Neural cell (in vitro differentiated cells): ENCODE measurements around the gene IL17RD. TPM values are rescaled to one million over a fixed set of nuclear protein-coding genes. Genes with fewer than 3 reads are reported as not detected.

Experiments used
- H2AFZ ChIP-seq: fragments of 200-600, 300-800 bp; sonication (generic), shearing (Covaris generic); 2 replicates; pipeline ENCODE4 v1.6.0; 2014; ENCODE audit warnings: low read depth, mild to moderate bottlenecking, antibody characterized with exemption, low read length, moderate library complexity
- H3F3A ChIP-seq: fragments of 200-600 bp; shearing (Covaris generic); 2 replicates; pipeline ENCODE4 v1.6.1; 2016; ENCODE audit warnings: mild to moderate bottlenecking, moderate library complexity, mixed read lengths, antibody characterized with exemption, low read length; ENCODE audit not compliant: insufficient read depth, poor library complexity, severe bottlenecking
- H3K27ac ChIP-seq: fragments of 200-600, 300-800 bp; sonication (generic), shearing (Covaris generic); 2 replicates; pipeline ENCODE4 v1.5.1; 2014; ENCODE audit warnings: mild to moderate bottlenecking, low read length, moderate library complexity
- H3K27me3 ChIP-seq: fragments of 300-800, 200-600 bp; sonication (generic), shearing (Covaris generic); 2 replicates; pipeline ENCODE4 v1.6.0; 2014; ENCODE audit warnings: mild to moderate bottlenecking, low read depth, low read length, moderate library complexity; ENCODE audit not compliant: insufficient read depth
- H3K36me3 ChIP-seq: fragments of 300-800, 200-600 bp; sonication (generic), shearing (Covaris generic); 2 replicates; pipeline ENCODE4 v1.5.1; 2014; ENCODE audit warnings: mild to moderate bottlenecking, antibody characterized with exemption, low read length, moderate library complexity; ENCODE audit not compliant: insufficient read depth
- H3K4me2 ChIP-seq: fragments of 300-800, 200-600 bp; sonication (generic), shearing (Covaris generic); 2 replicates; pipeline ENCODE4 v1.6.0; 2014; ENCODE audit warnings: mild to moderate bottlenecking, low read length
- H3K4me3 ChIP-seq: fragments of 300-800, 200-600 bp; sonication (generic), shearing (Covaris generic); 2 replicates; pipeline ENCODE4 v1.5.1; 2014; ENCODE audit warnings: mild to moderate bottlenecking, low read length, moderate library complexity
- H3K79me2 ChIP-seq: fragments of 200-600 bp; shearing (Covaris generic); replicated peaks from 2 replicates; pipeline ENCODE4 v1.6.0; 2014; ENCODE audit warnings: mild to moderate bottlenecking, low read length, moderate library complexity; ENCODE audit not compliant: insufficient read depth
- H3K9ac ChIP-seq: fragments of 300-800, 200-600 bp; sonication (generic), shearing (Covaris generic); 2 replicates; pipeline ENCODE4 v1.6.1; 2016; ENCODE audit warnings: mild to moderate bottlenecking, low read length, mixed read lengths
- H3K9me2 ChIP-seq: fragments of 200-600 bp; shearing (Covaris generic); 2 replicates; pipeline ENCODE4 v1.6.1; 2016; ENCODE audit warnings: mild to moderate bottlenecking, low read length, mixed read lengths; ENCODE audit not compliant: insufficient read depth
- H3K9me3 ChIP-seq: fragments of 200-600, 300-800 bp; sonication (generic), shearing (Covaris generic); 2 replicates; pipeline ENCODE4 v1.6.1; 2016; ENCODE audit warnings: mild to moderate bottlenecking, mixed run types, low read length, moderate library complexity, mixed read lengths
- H4K20me1 ChIP-seq: fragments of 200-600 bp; shearing (Covaris generic); 2 replicates; pipeline ENCODE4 v1.6.1; 2016; ENCODE audit warnings: mild to moderate bottlenecking, mixed run types; ENCODE audit not compliant: insufficient read depth
- EP300 ChIP-seq: fragments of 450-650 bp; conservative IDR thresholded peaks from 2 replicates; pipeline ENCODE4 v1.6.1; 2014; ENCODE audit warnings: antibody characterized with exemption, mild to moderate bottlenecking, moderate library complexity; ENCODE audit not compliant: poor library complexity, severe bottlenecking
- EZH2 ChIP-seq: fragments of 200-600, 300-800 bp; shearing (Covaris generic), sonication (generic); IDR thresholded peaks from 2 replicates; pipeline ENCODE4 v1.6.1; 2014; ENCODE audit warnings: antibody characterized with exemption, low read length, borderline replicate concordance, mild to moderate bottlenecking; ENCODE audit not compliant: insufficient read depth, poor library complexity, severe bottlenecking
- MXI1 ChIP-seq: fragments of 450-650 bp; conservative IDR thresholded peaks from 2 replicates; pipeline ENCODE4 v1.6.1; 2014; ENCODE audit warnings: antibody characterized with exemption, mild to moderate bottlenecking; ENCODE audit not compliant: poor library complexity, severe bottlenecking
- POLR2AphosphoS5 ChIP-seq: IDR thresholded peaks from 2 replicates; pipeline ENCODE4 v1.6.1; 2012
- RAD21 ChIP-seq: fragments of 450-650 bp; conservative IDR thresholded peaks from 2 replicates; pipeline ENCODE4 v1.6.1; 2014; ENCODE audit warnings: antibody characterized with exemption, mild to moderate bottlenecking, moderate library complexity
- SMC3 ChIP-seq: fragments of 450-650 bp; conservative IDR thresholded peaks from 2 replicates; pipeline ENCODE4 v1.6.1; 2014; ENCODE audit warnings: antibody characterized with exemption, mild to moderate bottlenecking, moderate library complexity; ENCODE audit not compliant: poor library complexity
- TAF1 ChIP-seq: IDR thresholded peaks from 2 replicates; pipeline ENCODE4 v1.6.1; 2012; ENCODE audit warnings: low read depth
- polyA plus RNA-seq: library from polyadenylated mRNA; depleted of rRNA; stranded (reverse); fragments of >200 nt; gene quantifications from 2 replicates; pipeline ENCODE4 v1.2.3, GENCODE V29; 2014
- TF ChIP-seq, protein P1 (sequence below): IDR thresholded peaks from 2 replicates; pipeline ENCODE4 v1.6.1; 2012; ENCODE audit warnings: borderline replicate concordance
- TF ChIP-seq, protein P2 (sequence below): fragments of 450-650 bp; IDR thresholded peaks from 2 replicates; pipeline ENCODE4 v1.5.1; 2014; ENCODE audit warnings: antibody characterized with exemption, mild to moderate bottlenecking, moderate library complexity; ENCODE audit not compliant: poor library complexity, severe bottlenecking

Gene IL17RD
- polyA plus RNA-seq, 1 donor from 2014 or later = 14.8 TPM

- no peak overlapping the region for H3K9ac ChIP-seq
- H3K27ac ChIP-seq = no peak overlapping the region
- TF ChIP-seq TAF1 (no peak), MXI1 (no peak), EZH2 (no peak), RAD21 (no peak), SMC3 (no peak), EP300 (no peak), POLR2AphosphoS5 (no peak)
- TF ChIP-seq, protein P1, sequence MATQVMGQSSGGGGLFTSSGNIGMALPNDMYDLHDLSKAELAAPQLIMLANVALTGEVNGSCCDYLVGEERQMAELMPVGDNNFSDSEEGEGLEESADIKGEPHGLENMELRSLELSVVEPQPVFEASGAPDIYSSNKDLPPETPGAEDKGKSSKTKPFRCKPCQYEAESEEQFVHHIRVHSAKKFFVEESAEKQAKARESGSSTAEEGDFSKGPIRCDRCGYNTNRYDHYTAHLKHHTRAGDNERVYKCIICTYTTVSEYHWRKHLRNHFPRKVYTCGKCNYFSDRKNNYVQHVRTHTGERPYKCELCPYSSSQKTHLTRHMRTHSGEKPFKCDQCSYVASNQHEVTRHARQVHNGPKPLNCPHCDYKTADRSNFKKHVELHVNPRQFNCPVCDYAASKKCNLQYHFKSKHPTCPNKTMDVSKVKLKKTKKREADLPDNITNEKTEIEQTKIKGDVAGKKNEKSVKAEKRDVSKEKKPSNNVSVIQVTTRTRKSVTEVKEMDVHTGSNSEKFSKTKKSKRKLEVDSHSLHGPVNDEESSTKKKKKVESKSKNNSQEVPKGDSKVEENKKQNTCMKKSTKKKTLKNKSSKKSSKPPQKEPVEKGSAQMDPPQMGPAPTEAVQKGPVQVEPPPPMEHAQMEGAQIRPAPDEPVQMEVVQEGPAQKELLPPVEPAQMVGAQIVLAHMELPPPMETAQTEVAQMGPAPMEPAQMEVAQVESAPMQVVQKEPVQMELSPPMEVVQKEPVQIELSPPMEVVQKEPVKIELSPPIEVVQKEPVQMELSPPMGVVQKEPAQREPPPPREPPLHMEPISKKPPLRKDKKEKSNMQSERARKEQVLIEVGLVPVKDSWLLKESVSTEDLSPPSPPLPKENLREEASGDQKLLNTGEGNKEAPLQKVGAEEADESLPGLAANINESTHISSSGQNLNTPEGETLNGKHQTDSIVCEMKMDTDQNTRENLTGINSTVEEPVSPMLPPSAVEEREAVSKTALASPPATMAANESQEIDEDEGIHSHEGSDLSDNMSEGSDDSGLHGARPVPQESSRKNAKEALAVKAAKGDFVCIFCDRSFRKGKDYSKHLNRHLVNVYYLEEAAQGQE = no peak
- TF ChIP-seq, protein P2, sequence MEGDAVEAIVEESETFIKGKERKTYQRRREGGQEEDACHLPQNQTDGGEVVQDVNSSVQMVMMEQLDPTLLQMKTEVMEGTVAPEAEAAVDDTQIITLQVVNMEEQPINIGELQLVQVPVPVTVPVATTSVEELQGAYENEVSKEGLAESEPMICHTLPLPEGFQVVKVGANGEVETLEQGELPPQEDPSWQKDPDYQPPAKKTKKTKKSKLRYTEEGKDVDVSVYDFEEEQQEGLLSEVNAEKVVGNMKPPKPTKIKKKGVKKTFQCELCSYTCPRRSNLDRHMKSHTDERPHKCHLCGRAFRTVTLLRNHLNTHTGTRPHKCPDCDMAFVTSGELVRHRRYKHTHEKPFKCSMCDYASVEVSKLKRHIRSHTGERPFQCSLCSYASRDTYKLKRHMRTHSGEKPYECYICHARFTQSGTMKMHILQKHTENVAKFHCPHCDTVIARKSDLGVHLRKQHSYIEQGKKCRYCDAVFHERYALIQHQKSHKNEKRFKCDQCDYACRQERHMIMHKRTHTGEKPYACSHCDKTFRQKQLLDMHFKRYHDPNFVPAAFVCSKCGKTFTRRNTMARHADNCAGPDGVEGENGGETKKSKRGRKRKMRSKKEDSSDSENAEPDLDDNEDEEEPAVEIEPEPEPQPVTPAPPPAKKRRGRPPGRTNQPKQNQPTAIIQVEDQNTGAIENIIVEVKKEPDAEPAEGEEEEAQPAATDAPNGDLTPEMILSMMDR = no peak
- H3K9me2 ChIP-seq = no peaks in the 10 kb centered on the region
- no peaks in the 10 kb centered on the region for H3F3A ChIP-seq
- H4K20me1 ChIP-seq = no peaks in the 10 kb centered on the region
- no peaks in the 10 kb centered on the region for H3K79me2 ChIP-seq
- no peaks in the 10 kb centered on the region for H3K36me3 ChIP-seq
- no peak overlapping the region for H3K4me2 ChIP-seq
- no peaks in the 10 kb centered on the region for H3K9me3 ChIP-seq
- H3K27me3 ChIP-seq = peaks cover 28% of the 10 kb centered on the region
- no peak overlapping the region for H2AFZ ChIP-seq
- no peak overlapping the region for H3K4me3 ChIP-seq
These were observed 82.7 kb downstream of the IL17RD start for GRCh38 chr3:57082481-57082880.

- TF ChIP-seq, protein P1 = no peak
- TF ChIP-seq MXI1 (no peak), EZH2 (no peak), RAD21 (no peak), SMC3 (no peak), TAF1 (no peak), POLR2AphosphoS5 (no peak), EP300 (no peak)
- TF ChIP-seq, protein P2 = no peak
- Histone ChIP-seq H3K27me3 (peaks cover 30% of the 10 kb centered on the region), H2AFZ (no peak overlapping the region)
These were observed 84.0 kb downstream of the IL17RD start for GRCh38 chr3:57081173-57081572.

More at GRCh38 chr3:57081173-57081572, 84.0 kb downstream of the IL17RD start:
- no peaks in the 10 kb centered on the region for H3K79me2 ChIP-seq
- no peaks in the 10 kb centered on the region for H3K9me3 ChIP-seq
- H3K9me2 ChIP-seq = no peaks in the 10 kb centered on the region
- no peaks in the 10 kb centered on the region for H3F3A ChIP-seq
- H3K36me3 ChIP-seq = no peaks in the 10 kb centered on the region
- no peak overlapping the region for H3K9ac ChIP-seq
- no peak overlapping the region for H3K4me3 ChIP-seq
- no peaks in the 10 kb centered on the region for H4K20me1 ChIP-seq
- no peak overlapping the region for H3K27ac ChIP-seq
- H3K4me2 ChIP-seq = no peak overlapping the region
